HepG2 (cell line): ENCODE results near the gene BLZF1.

ENCODE experiments used
- FOSL1 ChIP-seq: sonication (generic); formaldehyde crosslinking; IDR thresholded peaks from 2 replicates; pipeline ENCODE4 v1.9.0; 2021; ENCODE audit warnings: missing genetic modification reagents, borderline replicate concordance
- KDM5B ChIP-seq: sonication (generic); formaldehyde crosslinking; IDR thresholded peaks from 2 replicates; pipeline ENCODE4 v1.4.0; 2020; ENCODE audit warnings: missing genetic modification reagents, mild to moderate bottlenecking, borderline replicate concordance
- ZNF572 ChIP-seq: sonication (generic); formaldehyde crosslinking; IDR thresholded peaks from 2 replicates; pipeline ENCODE4 v1.5.1; 2020; ENCODE audit warnings: mild to moderate bottlenecking, missing genetic modification reagents
- ZSCAN31 ChIP-seq: sonication (generic); formaldehyde crosslinking; IDR thresholded peaks from 2 replicates; pipeline ENCODE4 v1.5.0; 2020; ENCODE audit warnings: low read depth, mild to moderate bottlenecking, missing genetic modification reagents
- TF ChIP-seq, protein P1 (sequence below): sonication (generic); formaldehyde crosslinking; IDR thresholded peaks from 2 replicates; pipeline ENCODE4 v1.5.0; 2020; ENCODE audit warnings: mild to moderate bottlenecking, missing genetic modification reagents, moderate library complexity
- TF ChIP-seq, protein P2 (sequence below): sonication (generic); formaldehyde crosslinking; IDR thresholded peaks from 2 replicates; pipeline ENCODE4 v1.9.0; 2021; ENCODE audit warnings: missing genetic modification reagents, borderline replicate concordance
- TF ChIP-seq, protein P3 (sequence below): sonication (generic); formaldehyde crosslinking; IDR thresholded peaks from 2 replicates; pipeline ENCODE4 v1.4.0; 2020; ENCODE audit warnings: low read depth, mild to moderate bottlenecking, missing genetic modification reagents

DNA sequence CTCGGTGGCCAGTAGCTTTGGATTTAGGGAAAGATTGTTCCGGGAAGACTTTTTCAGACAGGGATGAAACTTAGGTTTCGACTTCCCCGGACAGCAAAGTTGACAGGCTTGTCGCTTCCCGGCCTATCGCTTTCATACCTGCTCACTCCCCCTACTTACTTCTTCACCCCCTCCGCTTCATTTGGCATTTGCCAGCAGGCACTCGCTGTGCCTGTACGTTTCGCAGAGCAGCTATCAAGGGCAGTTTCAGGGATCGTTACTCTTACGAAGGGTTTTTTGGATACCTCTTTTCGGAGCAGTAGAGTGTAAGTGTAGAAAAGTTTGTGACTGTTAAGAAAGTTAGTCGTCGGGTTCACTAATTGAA, 393 bp downstream of the BLZF1 start:
- no peak for TF ChIP-seq ZNF572 (CRISPR knock-in tag)
- no peak for TF ChIP-seq FOSL1 (CRISPR knock-in tag)
- TF ChIP-seq, protein P1, sequence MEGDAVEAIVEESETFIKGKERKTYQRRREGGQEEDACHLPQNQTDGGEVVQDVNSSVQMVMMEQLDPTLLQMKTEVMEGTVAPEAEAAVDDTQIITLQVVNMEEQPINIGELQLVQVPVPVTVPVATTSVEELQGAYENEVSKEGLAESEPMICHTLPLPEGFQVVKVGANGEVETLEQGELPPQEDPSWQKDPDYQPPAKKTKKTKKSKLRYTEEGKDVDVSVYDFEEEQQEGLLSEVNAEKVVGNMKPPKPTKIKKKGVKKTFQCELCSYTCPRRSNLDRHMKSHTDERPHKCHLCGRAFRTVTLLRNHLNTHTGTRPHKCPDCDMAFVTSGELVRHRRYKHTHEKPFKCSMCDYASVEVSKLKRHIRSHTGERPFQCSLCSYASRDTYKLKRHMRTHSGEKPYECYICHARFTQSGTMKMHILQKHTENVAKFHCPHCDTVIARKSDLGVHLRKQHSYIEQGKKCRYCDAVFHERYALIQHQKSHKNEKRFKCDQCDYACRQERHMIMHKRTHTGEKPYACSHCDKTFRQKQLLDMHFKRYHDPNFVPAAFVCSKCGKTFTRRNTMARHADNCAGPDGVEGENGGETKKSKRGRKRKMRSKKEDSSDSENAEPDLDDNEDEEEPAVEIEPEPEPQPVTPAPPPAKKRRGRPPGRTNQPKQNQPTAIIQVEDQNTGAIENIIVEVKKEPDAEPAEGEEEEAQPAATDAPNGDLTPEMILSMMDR (CRISPR knock-in tag), result no peak
- TF ChIP-seq, protein P2, sequence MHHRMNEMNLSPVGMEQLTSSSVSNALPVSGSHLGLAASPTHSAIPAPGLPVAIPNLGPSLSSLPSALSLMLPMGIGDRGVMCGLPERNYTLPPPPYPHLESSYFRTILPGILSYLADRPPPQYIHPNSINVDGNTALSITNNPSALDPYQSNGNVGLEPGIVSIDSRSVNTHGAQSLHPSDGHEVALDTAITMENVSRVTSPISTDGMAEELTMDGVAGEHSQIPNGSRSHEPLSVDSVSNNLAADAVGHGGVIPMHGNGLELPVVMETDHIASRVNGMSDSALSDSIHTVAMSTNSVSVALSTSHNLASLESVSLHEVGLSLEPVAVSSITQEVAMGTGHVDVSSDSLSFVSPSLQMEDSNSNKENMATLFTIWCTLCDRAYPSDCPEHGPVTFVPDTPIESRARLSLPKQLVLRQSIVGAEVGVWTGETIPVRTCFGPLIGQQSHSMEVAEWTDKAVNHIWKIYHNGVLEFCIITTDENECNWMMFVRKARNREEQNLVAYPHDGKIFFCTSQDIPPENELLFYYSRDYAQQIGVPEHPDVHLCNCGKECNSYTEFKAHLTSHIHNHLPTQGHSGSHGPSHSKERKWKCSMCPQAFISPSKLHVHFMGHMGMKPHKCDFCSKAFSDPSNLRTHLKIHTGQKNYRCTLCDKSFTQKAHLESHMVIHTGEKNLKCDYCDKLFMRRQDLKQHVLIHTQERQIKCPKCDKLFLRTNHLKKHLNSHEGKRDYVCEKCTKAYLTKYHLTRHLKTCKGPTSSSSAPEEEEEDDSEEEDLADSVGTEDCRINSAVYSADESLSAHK (CRISPR knock-in tag), result no peak
- TF ChIP-seq, protein P3, sequence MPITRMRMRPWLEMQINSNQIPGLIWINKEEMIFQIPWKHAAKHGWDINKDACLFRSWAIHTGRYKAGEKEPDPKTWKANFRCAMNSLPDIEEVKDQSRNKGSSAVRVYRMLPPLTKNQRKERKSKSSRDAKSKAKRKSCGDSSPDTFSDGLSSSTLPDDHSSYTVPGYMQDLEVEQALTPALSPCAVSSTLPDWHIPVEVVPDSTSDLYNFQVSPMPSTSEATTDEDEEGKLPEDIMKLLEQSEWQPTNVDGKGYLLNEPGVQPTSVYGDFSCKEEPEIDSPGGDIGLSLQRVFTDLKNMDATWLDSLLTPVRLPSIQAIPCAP, result no peak
- TF ChIP-seq ZSCAN31 (CRISPR knock-in tag), result no peak
- no peak for TF ChIP-seq KDM5B (CRISPR knock-in tag)
